ENCODE data around the gene RMRP.

RMRP gene

GRCh38 chr9:35609001-35609819 lies 48.6 kb downstream of the RMRP start:
- DNase-seq: no peak

GRCh38 chr9:35608221-35608620 lies 49.6 kb downstream of the RMRP start:
- no peak for DNase-seq

Data from NCI-H1694 (cell line).